Measurements from ENCODE around the gene CENPB.
"Not testable (repeated sequence)": the region's sequence is repeated elsewhere in the genome, so short reads cannot be mapped to it uniquely, and the experiment has no call there.

Gene CENPB, protein sequence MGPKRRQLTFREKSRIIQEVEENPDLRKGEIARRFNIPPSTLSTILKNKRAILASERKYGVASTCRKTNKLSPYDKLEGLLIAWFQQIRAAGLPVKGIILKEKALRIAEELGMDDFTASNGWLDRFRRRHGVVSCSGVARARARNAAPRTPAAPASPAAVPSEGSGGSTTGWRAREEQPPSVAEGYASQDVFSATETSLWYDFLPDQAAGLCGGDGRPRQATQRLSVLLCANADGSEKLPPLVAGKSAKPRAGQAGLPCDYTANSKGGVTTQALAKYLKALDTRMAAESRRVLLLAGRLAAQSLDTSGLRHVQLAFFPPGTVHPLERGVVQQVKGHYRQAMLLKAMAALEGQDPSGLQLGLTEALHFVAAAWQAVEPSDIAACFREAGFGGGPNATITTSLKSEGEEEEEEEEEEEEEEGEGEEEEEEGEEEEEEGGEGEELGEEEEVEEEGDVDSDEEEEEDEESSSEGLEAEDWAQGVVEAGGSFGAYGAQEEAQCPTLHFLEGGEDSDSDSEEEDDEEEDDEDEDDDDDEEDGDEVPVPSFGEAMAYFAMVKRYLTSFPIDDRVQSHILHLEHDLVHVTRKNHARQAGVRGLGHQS

GRCh38 chr20:3786665-3787323 is at the start of gene CENPB:
CENPB (minus strand) TSS chr20:3786740; CDS start chr20:3786483, 257 bp downstream.
- TF ChIP-seq POLR2A (IDR thresholded peaks at IDR 0.05; ENCODE audit: low read length) = no peak
- no peak for TF ChIP-seq GATA1 (IDR thresholded peaks at IDR 0.05; ENCODE audit: low read depth, low read length)
- DNase-seq = peak; percentile 92 to 96

DNA sequence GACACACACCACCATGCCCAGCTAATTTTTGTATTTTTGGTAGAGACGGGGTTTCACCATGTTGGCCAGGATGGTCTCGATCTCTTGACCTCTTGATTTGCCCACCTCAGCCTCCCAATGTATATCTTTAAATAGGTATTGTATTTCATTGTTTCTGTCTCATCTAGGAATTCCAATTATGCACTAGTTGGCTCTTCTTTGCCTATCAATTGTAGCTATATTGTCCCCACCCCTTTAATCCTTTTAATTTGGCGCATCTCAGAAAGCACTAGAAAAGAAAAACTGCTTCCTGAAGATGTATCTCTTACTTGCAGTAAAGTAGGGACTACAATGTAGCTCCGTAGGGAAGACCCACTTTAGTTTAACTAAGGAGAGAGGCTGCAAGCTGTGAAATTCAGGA is 49.6 kb upstream of the CENPB start:
- no peak for DNase-seq
- TF ChIP-seq GATA1 (IDR thresholded peaks at IDR 0.05; ENCODE audit: low read depth, low read length) (no peak), POLR2A (IDR thresholded peaks at IDR 0.05; ENCODE audit: low read length) (no peak)

DNA sequence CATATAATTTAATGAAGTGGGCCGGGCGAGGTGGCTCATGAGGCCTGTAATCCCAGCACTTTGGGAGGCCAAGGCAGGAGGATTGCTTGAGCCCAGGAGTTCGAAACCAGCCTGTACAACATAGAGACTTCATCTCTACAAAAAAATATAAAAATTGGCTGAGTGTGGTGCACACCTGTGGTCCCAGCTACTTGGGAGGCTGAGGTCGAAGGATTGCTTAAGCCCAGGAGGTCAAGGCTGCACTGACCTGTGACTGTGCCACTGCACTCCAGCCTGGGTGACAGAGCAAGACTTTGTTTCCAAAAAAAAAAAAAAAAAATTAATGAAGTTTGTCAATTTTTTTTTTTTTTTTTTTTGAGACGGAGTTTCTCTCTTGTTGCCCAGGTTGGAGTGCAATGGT is 43.4 kb upstream of the CENPB start:
- not testable (repeated sequence) for DNase-seq

DNA sequence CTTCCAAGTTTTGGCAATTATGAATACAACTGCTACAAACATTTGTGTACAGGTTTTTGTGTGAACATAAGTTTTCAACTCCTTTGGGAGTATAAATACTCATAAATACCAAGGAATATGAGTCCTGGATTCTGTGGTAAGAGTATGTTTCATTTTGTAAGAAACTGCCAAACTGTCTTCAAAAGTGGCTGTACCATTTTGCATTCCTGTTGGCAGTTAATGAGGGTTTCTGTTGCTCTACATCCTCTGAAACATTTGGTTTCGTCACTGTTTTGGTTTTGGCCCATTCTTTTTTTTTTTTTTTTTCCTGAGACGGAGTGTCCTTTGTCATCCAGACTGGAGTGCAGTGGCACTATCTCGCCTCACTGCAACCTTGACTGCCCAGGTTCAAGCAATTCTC is 42.3 kb upstream of the CENPB start:
- no peak for DNase-seq
- TF ChIP-seq GATA1 (IDR thresholded peaks at IDR 0.05; ENCODE audit: low read depth, low read length) (no peak), POLR2A (IDR thresholded peaks at IDR 0.05; ENCODE audit: low read length) (no peak)

DNA sequence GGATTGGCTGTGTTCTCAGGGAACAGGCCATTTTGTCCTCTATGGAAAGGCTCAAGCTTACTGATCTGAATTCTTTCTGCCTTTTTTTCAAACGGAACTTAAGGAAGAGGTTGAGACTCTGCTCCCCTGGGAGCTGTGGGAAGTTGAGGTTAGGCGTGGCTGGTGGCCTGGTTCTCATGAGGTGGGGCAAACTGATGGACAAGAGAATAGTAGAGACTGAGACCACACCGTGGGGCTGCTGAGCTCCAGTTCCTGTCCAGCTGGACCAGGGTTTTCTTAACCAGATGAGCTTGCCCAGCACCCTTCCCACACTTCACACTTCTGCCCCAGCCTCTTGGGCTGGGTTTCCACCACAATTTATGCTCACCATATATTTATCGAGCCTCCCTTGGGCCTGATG is 39.9 kb upstream of the CENPB start:
- no peak for TF ChIP-seq GATA1 (IDR thresholded peaks at IDR 0.05; ENCODE audit: low read depth, low read length)
- TF ChIP-seq POLR2A (IDR thresholded peaks at IDR 0.05; ENCODE audit: low read length) = no peak

GRCh38 chr20:3825526-3825925 is 39.0 kb upstream of the CENPB start:
- no peak for DNase-seq
- TF ChIP-seq GATA1 (IDR thresholded peaks at IDR 0.05; ENCODE audit: low read depth, low read length) = no peak
- TF ChIP-seq POLR2A (IDR thresholded peaks at IDR 0.05; ENCODE audit: low read length) = no peak

More for the DNA sequence above, 39.9 kb upstream of the CENPB start:
- no peak for DNase-seq

- no peak for TF ChIP-seq GATA1 (IDR thresholded peaks at IDR 0.05; ENCODE audit: low read depth, low read length)
- no peak for TF ChIP-seq POLR2A (IDR thresholded peaks at IDR 0.05; ENCODE audit: low read length)
- no peak for DNase-seq
Measured at GRCh38 chr20:3823881-3824280, 37.3 kb upstream of the CENPB start.

- DNase-seq = no peak
- TF ChIP-seq POLR2A (IDR thresholded peaks at IDR 0.05; ENCODE audit: low read length) = no peak
- no peak for TF ChIP-seq GATA1 (IDR thresholded peaks at IDR 0.05; ENCODE audit: low read depth, low read length)
Measured at GRCh38 chr20:3821996-3822395, 35.5 kb upstream of the CENPB start.

GRCh38 chr20:3820901-3821727 is 34.6 kb upstream of the CENPB start:
- peak; percentile 65 for TF ChIP-seq POLR2A (IDR thresholded peaks at IDR 0.05; ENCODE audit: low read length)
- no peak for TF ChIP-seq GATA1 (IDR thresholded peaks at IDR 0.05; ENCODE audit: low read depth, low read length)
- no peak for DNase-seq

DNA sequence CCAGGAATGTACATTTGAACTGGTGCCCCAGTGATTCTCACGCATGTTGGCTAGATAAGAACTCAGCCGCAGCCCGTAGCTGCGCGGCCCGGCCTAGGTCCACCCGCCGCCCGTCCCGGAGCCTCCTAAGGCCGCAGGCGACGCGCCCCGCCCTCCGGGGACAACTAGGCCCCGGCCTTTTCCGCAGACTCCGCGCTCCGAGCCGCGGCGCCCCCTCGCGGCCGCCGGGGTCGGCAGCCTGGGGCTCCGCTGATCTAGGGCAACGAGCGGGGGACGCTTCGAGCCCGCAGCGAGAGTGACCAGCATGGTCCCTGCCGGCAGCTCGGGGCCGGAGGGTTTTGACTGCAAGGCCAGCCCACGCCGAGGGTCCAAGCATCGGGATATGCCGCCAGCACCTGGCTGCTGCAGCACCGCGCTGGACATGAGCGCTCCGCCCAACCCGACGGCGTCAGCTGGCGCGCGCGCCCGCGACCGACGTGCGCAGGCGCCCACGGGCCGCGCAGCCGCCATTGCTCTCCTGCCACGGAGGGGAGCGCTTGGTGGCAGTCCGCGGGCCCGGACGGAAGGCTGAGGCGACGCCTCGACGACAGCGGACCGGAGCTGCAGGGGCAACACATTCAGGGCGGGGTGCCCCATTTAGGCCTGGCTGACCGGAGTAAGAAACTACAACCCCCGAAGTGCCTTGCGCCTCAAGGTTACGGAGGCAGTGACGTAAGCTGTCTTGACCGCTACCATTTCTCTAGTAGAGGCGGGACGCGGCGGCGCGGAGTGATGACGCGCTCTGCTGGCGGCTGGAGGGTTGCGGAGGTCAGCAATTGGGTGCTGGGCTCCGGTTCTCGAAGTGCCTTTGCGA is 33.7 kb upstream of the CENPB start, which contains the start of gene AP5S1:
TSS of gene AP5S1 (plus strand) at position 500 of the 853 bp plus-strand sequence. CDS start 1,571 bp downstream, outside the sequence.
- DNase-seq = peak; percentile 98
- TF ChIP-seq GATA1 (IDR thresholded peaks at IDR 0.05; ENCODE audit: low read depth, low read length) (no peak), POLR2A (IDR thresholded peaks at IDR 0.05; ENCODE audit: low read length) (peak; percentile 90)

DNA sequence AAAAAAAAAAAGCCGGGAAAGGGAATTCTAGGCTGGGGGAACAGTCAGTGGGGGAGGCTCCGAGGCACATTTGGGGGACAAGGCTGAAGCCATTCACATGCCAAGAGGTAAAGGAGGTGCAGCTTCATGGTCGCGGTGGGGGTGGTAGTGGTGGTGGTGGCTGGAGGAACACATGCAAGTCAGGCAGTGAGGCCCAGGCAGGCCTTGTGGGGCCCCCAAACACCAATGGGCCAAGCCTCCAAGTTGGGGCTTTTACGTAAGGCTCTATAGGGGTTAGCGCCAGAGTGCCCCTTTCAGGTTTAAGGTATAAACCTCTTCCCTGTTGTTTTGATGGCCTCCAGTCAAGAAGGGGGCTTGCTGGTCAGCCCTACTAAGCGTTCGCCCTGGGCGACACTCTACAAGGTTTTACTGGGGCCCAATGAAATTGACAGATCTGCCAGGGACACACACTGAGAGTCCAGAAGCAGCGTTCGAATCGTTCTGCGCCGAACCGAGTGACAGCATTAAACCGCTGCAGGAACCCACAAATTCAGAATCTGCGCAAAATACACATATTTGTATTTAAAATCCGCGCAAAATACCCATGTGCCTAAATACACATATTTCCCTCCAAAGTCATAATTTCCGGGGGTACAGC is 33.0 kb upstream of the CENPB start:
- no peak for TF ChIP-seq POLR2A (IDR thresholded peaks at IDR 0.05; ENCODE audit: low read length)
- no peak for TF ChIP-seq GATA1 (IDR thresholded peaks at IDR 0.05; ENCODE audit: low read depth, low read length)
- peak in 1 of 2 experiments; percentile 49 for DNase-seq

Measured in erythroblast (primary cell).